Measurements from ENCODE around the gene KCNN3.

The KCNN3 gene

DNA sequence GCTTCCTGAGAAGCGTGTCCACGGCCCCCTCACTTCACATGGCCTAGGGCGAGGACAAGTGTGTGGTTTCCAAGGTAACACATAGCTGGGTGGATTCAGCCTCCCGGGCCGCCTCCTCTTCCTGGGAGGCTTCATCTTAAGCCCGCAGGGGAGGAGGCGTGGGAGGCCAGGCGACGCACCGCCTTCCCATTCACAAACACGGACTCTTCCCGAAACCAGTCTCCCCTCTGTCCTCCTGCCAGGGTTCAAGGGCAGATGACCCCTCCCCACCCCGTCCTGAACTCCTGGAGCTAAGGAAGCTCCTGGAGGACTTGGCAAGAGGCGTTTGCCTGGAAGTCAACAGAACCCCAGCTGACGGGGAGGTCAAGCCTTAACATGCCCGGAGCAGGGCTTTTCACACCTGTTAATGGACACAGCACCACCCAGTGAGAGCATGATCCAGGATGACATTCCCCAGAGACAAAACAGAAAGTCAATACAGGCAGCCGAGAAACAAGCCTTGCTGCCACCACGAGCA lies 56.7 kb downstream of the KCNN3 start:
- TF ChIP-seq, protein P1, sequence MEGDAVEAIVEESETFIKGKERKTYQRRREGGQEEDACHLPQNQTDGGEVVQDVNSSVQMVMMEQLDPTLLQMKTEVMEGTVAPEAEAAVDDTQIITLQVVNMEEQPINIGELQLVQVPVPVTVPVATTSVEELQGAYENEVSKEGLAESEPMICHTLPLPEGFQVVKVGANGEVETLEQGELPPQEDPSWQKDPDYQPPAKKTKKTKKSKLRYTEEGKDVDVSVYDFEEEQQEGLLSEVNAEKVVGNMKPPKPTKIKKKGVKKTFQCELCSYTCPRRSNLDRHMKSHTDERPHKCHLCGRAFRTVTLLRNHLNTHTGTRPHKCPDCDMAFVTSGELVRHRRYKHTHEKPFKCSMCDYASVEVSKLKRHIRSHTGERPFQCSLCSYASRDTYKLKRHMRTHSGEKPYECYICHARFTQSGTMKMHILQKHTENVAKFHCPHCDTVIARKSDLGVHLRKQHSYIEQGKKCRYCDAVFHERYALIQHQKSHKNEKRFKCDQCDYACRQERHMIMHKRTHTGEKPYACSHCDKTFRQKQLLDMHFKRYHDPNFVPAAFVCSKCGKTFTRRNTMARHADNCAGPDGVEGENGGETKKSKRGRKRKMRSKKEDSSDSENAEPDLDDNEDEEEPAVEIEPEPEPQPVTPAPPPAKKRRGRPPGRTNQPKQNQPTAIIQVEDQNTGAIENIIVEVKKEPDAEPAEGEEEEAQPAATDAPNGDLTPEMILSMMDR (IDR thresholded peaks at IDR 0.05): no peak
- no peak for TF ChIP-seq ZFX (IDR thresholded peaks at IDR 0.05; ENCODE audit: borderline replicate concordance)
- no peak overlapping the region for H3K27ac ChIP-seq

DNA sequence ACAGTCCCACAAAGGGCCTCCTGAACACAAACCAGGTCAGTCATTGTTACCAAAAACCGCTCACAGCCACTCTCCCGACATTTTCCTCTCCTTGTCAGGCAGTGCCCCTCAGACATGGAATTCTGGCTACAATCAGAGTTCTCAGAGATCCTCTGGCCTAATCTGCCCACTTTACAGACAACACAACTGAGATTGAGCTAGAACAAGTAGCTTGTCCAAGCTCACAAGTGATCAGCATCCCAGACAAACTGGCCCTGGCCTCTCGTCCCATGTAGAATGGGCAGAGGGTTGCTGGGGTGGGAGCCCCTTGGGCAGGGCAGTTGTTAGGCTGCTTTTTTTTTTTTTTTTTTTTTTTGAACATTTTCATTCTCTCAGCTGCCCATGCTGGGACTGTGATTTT lies 57.2 kb downstream of the KCNN3 start:
- H3K27ac ChIP-seq: no peak overlapping the region
- TF ChIP-seq, protein P1 (IDR thresholded peaks at IDR 0.05): no peak
- TF ChIP-seq ZFX (IDR thresholded peaks at IDR 0.05; ENCODE audit: borderline replicate concordance): no peak

DNA sequence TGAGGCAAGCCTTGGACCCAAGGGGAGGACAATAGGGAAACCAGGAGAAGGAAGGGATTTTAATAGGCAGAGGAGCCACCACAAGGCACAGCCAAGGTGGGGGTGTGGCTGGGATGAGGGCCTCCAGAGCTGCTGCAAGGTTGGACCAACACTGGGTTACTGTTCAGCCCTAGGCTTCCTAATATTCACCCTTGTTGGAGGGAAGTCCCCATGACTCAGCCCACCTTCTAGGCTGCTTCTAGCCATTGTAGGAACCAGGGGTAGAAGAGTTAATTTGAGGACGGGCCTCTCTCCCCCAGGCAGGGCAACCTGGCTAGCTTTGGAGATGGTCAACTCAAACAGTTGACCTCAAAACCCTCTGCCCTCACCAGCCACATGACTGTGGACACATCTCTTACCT lies 59.5 kb downstream of the KCNN3 start:
- TF ChIP-seq, protein P1 (IDR thresholded peaks at IDR 0.05): no peak
- TF ChIP-seq ZFX (IDR thresholded peaks at IDR 0.05; ENCODE audit: borderline replicate concordance): no peak
- H3K27ac ChIP-seq: no peak overlapping the region

DNA sequence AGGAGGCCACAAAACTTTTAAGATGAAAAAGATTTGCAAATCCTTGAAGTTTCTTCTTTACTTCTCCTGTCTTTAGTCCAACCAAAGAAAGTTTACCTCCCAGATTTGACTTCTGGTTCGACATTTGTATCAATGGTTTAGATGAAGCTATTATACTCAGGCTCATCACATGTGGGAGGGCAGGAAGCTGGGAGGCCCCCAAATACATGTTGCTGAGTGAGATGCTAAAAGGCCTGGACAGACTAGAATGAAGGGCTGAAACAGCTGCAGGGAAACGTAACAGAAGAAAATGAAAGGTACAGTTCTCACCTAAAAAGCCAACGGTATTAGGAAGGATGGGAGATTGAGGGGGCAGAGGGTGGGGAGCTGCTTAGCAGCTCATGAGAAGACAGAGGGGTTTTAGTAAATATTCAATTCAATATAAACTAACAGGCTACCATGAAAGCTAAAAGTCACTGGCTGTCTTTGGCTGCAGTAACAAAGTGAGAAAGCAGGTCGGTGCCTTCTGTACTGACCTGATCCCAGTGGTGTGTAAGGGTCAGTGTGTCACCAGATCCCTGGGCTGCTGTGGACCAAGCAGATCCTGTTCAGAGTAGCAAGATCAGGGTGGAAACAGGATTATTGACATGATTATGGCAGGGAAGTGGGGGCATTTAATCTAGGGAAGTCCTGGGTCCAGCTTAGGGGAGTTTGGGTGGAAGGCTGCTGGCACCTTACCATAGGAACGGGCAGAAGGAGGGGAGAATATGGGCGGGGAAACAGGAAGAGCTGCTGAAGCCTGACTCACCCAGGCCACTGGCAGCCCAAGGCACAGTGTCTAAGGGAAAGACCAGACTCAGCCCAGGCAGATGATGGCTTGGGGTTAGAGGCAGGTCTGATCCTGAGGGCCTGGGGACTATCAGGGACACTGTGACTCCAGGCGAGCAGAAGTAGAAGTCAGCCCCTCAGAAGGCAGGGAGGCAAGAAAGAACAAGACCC lies 60.4 kb downstream of the KCNN3 start:
- TF ChIP-seq ZFX (IDR thresholded peaks at IDR 0.05; ENCODE audit: borderline replicate concordance): no peak
- TF ChIP-seq, protein P1 (IDR thresholded peaks at IDR 0.05): no peak
- H3K27ac ChIP-seq: no peak overlapping the region

DNA sequence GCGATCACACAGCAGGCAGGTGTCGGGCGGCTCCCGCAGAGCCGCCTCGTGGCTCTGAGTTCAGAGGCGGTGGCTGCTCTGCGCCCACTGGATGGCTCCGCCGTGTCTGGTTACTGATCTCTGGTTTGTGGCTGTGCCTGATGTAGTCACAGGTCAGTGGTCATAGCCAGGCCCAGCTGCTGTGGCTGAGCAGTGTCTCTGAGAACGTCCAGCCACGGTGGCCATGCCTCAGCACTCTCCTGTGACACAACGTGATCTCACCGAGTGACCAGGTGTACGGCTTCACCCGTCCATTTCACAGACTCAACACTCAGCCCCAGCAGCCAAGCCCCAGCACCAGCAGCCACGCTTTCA lies 61.2 kb downstream of the KCNN3 start:
- no peak for TF ChIP-seq ZFX (IDR thresholded peaks at IDR 0.05; ENCODE audit: borderline replicate concordance)
- TF ChIP-seq, protein P1 (IDR thresholded peaks at IDR 0.05): no peak
- no peak overlapping the region for H3K27ac ChIP-seq

DNA sequence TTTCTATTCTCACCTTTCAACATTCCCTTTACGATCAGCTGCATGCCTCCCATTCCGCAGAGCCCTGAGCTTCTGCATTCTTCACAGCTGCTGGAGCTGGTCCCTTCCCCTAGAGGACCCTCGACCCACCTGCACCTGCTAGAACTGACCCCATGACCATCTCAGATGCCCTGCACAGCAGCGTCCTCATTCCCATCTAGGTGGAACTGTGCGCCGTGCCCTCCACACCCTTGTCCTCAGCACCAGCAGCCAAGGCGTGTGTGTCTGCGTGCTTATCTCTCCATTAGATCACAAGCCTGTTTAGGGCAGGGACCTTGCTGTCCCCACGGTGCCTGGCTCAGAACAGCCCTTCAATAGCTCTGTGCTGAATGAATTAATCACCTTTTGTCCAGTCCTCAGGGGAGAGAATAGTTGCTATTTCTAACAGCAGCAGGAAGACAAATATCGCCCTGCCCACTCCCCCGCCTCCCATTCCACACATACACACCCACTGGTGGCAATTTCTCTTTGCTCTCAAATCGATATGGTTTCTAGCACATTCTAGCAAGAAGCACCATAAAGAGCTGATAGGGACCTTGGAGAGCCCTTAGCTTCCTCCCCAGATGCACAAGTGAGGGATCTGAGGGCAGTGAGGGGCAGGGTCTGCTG lies 61.7 kb downstream of the KCNN3 start:
- H3K27ac ChIP-seq: no peak overlapping the region
- no peak for TF ChIP-seq ZFX (IDR thresholded peaks at IDR 0.05; ENCODE audit: borderline replicate concordance)
- TF ChIP-seq, protein P1 (IDR thresholded peaks at IDR 0.05): no peak
